IMR-90 (cell line): ENCODE results near the gene TINCR.

Experiments
- BHLHE40 ChIP-seq: fragments of 150-350 bp; IDR thresholded peaks from 2 replicates; pipeline ENCODE4 v1.6.1; 2016; ENCODE audit warnings: mild to moderate bottlenecking, low read depth, low read length
- CEBPB ChIP-seq: IDR thresholded peaks from 2 replicates; pipeline ENCODE4 v1.6.1; 2012; ENCODE audit warnings: low read depth, low read length, improper control_type of control experiment
- CHD1 ChIP-seq: IDR thresholded peaks from 2 replicates; pipeline ENCODE4 v1.6.1; 2012; ENCODE audit warnings: low read depth, low read length, improper control_type of control experiment
- MAFK ChIP-seq: IDR thresholded peaks from 2 replicates; pipeline ENCODE4 v1.6.1; 2012; ENCODE audit warnings: low read depth, low read length, improper control_type of control experiment
- MAZ ChIP-seq: IDR thresholded peaks from 2 replicates; pipeline ENCODE4 v1.6.1; 2012; ENCODE audit warnings: low read depth, mild to moderate bottlenecking, low read length, improper control_type of control experiment, moderate library complexity, borderline replicate concordance
- MXI1 ChIP-seq: IDR thresholded peaks from 2 replicates; pipeline ENCODE4 v1.6.1; 2012; ENCODE audit warnings: low read depth, mild to moderate bottlenecking, low read length, moderate library complexity, borderline replicate concordance
- NFE2L2 ChIP-seq: fragments of 150-350 bp; IDR thresholded peaks from 2 replicates; pipeline ENCODE4 v1.6.1; 2016; ENCODE audit warnings: low read depth, mild to moderate bottlenecking, low read length
- POLR2A ChIP-seq: IDR thresholded peaks from 2 replicates; pipeline ENCODE4 v1.6.1; 2012; ENCODE audit warnings: mild to moderate bottlenecking, low read depth, low read length
- RAD21 ChIP-seq: IDR thresholded peaks from 2 replicates; pipeline ENCODE4 v1.6.1; 2012; ENCODE audit warnings: low read length, improper control_type of control experiment
- RCOR1 ChIP-seq: IDR thresholded peaks from 2 replicates; pipeline ENCODE4 v1.6.1; 2012; ENCODE audit warnings: mild to moderate bottlenecking, low read length, improper control_type of control experiment; ENCODE audit not compliant: insufficient replicate concordance
- SMC3 ChIP-seq: fragments of 150-350 bp; IDR thresholded peaks from 2 replicates; pipeline ENCODE4 v1.6.1; 2016; ENCODE audit warnings: low read depth, mild to moderate bottlenecking, antibody characterized with exemption, low read length, moderate library complexity
- TF ChIP-seq, protein P1 (sequence below): conservative IDR thresholded peaks from 2 replicates; pipeline ENCODE4 v1.5.1; 2012; ENCODE audit warnings: mild to moderate bottlenecking, low read depth, low read length, improper control_type of control experiment

DNA sequence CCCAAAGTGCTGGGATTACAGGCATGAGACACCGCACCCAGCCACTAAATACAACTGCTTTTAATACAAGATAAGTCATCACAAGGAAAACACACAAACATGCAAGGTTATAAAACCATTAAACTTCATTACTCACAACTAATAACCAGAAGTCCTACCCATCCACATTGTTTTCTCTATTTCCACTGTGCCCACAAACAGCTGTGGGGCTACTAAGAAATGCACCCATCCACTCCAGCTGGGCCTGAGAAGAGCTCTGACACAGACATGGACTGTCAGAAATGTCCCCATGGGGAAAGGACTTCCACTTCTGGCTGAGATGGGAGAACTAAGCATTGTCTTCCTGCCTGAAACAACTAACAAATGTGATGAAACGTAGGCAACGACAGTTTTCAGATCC lies 37.6 kb upstream of the TINCR start:
- TF ChIP-seq, protein P1, sequence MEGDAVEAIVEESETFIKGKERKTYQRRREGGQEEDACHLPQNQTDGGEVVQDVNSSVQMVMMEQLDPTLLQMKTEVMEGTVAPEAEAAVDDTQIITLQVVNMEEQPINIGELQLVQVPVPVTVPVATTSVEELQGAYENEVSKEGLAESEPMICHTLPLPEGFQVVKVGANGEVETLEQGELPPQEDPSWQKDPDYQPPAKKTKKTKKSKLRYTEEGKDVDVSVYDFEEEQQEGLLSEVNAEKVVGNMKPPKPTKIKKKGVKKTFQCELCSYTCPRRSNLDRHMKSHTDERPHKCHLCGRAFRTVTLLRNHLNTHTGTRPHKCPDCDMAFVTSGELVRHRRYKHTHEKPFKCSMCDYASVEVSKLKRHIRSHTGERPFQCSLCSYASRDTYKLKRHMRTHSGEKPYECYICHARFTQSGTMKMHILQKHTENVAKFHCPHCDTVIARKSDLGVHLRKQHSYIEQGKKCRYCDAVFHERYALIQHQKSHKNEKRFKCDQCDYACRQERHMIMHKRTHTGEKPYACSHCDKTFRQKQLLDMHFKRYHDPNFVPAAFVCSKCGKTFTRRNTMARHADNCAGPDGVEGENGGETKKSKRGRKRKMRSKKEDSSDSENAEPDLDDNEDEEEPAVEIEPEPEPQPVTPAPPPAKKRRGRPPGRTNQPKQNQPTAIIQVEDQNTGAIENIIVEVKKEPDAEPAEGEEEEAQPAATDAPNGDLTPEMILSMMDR: no peak
- TF ChIP-seq POLR2A: no peak
- TF ChIP-seq MXI1: no peak
- TF ChIP-seq NFE2L2: no peak
- no peak for TF ChIP-seq BHLHE40
- TF ChIP-seq MAFK: no peak
- TF ChIP-seq CEBPB: no peak
- no peak for TF ChIP-seq RCOR1
- no peak for TF ChIP-seq MAZ
- no peak for TF ChIP-seq RAD21
- TF ChIP-seq SMC3: no peak
- TF ChIP-seq CHD1: no peak
